ENCODE measurements around the gene KLHL14.

- no peak for TF ChIP-seq ATF3 (IDR thresholded peaks at IDR 0.05; ENCODE audit: borderline replicate concordance, extremely low read depth, low read depth, low read length)
- TF ChIP-seq, protein P1, sequence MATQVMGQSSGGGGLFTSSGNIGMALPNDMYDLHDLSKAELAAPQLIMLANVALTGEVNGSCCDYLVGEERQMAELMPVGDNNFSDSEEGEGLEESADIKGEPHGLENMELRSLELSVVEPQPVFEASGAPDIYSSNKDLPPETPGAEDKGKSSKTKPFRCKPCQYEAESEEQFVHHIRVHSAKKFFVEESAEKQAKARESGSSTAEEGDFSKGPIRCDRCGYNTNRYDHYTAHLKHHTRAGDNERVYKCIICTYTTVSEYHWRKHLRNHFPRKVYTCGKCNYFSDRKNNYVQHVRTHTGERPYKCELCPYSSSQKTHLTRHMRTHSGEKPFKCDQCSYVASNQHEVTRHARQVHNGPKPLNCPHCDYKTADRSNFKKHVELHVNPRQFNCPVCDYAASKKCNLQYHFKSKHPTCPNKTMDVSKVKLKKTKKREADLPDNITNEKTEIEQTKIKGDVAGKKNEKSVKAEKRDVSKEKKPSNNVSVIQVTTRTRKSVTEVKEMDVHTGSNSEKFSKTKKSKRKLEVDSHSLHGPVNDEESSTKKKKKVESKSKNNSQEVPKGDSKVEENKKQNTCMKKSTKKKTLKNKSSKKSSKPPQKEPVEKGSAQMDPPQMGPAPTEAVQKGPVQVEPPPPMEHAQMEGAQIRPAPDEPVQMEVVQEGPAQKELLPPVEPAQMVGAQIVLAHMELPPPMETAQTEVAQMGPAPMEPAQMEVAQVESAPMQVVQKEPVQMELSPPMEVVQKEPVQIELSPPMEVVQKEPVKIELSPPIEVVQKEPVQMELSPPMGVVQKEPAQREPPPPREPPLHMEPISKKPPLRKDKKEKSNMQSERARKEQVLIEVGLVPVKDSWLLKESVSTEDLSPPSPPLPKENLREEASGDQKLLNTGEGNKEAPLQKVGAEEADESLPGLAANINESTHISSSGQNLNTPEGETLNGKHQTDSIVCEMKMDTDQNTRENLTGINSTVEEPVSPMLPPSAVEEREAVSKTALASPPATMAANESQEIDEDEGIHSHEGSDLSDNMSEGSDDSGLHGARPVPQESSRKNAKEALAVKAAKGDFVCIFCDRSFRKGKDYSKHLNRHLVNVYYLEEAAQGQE (IDR thresholded peaks at IDR 0.05; ENCODE audit: low read depth, low read length), result no peak
- no peak for TF ChIP-seq POLR2A (IDR thresholded peaks at IDR 0.05; ENCODE audit: low read depth, low read length)
- TF ChIP-seq MYB (IDR thresholded peaks at IDR 0.05; ENCODE audit: borderline replicate concordance, low read depth, low read length), result no peak
- TF ChIP-seq EZH2 (IDR thresholded peaks at IDR 0.05; ENCODE audit: borderline replicate concordance, control insufficient read depth, low read depth, low read length), result no peak
- TF ChIP-seq, protein P2, sequence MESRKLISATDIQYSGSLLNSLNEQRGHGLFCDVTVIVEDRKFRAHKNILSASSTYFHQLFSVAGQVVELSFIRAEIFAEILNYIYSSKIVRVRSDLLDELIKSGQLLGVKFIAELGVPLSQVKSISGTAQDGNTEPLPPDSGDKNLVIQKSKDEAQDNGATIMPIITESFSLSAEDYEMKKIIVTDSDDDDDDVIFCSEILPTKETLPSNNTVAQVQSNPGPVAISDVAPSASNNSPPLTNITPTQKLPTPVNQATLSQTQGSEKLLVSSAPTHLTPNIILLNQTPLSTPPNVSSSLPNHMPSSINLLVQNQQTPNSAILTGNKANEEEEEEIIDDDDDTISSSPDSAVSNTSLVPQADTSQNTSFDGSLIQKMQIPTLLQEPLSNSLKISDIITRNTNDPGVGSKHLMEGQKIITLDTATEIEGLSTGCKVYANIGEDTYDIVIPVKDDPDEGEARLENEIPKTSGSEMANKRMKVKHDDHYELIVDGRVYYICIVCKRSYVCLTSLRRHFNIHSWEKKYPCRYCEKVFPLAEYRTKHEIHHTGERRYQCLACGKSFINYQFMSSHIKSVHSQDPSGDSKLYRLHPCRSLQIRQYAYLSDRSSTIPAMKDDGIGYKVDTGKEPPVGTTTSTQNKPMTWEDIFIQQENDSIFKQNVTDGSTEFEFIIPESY (IDR thresholded peaks at IDR 0.05), result no peak
- TF ChIP-seq POLR2AphosphoS5 (IDR thresholded peaks at IDR 0.05; ENCODE audit: low read length), result no peak
Observed at GRCh38 chr18:32754508-32755263, 18.1 kb downstream of the KLHL14 start.

All from GM12878 (cell line).